ENCODE results near the gene GPR161. TPM values are rescaled to one million over a fixed set of nuclear protein-coding genes. Genes with fewer than 3 reads are reported as not detected.

The GPR161 gene
- total RNA-seq, 1 experiment from 2014 or later, result 6.0 TPM

DNA sequence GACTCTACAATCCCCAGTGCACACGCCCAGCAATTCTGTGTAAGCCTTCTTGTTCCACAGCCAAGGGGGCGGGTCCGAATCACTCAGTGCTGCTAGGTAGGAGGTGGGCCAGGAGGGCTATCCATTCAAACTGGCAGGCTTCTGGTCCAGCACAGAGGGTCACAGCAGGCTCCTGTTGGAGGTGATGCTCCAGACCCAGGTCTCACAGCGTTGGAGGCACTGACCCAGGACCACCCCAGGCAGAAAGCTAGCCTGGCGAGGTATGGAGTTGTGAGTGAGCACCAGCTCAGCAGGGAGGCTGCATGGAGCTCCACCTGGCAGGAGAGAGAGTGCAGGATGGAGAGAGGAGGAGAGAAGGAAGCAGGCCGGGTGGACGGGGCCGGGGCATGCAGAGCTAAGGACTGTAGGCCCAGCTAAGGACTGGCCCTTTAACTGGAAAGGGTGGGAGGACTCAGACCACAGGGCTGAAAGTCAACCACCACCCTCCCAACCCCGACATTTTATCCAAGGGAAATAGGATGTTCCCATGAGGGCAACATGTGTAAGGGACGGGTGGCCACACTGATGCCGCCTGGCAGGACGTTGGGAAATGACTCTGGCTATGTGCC lies 38.7 kb downstream of the GPR161 start:
- Histone ChIP-seq H3K27me3 (ENCODE audit: insufficient read depth, low read depth) (no peaks in the 10 kb centered on the region), H3K9me2 (ENCODE audit: insufficient read depth) (no peaks in the 10 kb centered on the region), H2AFZ (no peak overlapping the region), H3K4me1 (replicated peaks; ENCODE audit: insufficient read depth) (0 out of 2 replicates have a peak, but pooled peaks cover 5% of the 10 kb centered on the region), H3K79me2 (ENCODE audit: low read depth) (no peaks in the 10 kb centered on the region), H3F3A (ENCODE audit: insufficient read depth, low read depth) (0 out of 2 replicates have a peak, but pooled peaks cover 7% of the 10 kb centered on the region), H4K20me1 (ENCODE audit: insufficient read depth) (no peaks in the 10 kb centered on the region), H3K36me3 (ENCODE audit: low read depth) (no peaks in the 10 kb centered on the region), H3K27ac (no peak overlapping the region), H3K9me3 (ENCODE audit: insufficient read depth, low read depth) (no peaks in the 10 kb centered on the region), H3K4me2 (0 out of 2 replicates have a peak overlapping the region, but pooled peaks have one; percentile 14), H3K4me3 (no peak overlapping the region)
- CTCF ChIA-PET, result interaction anchor here (0.6 kb wide), 1 partner anchor 296 kb away, joined by 3 read pairs; no protein-coding TSS in a partner anchor
- DNase-seq, result no peak
- BruUV-seq (replicated peaks), result no TSS peak
- intact Hi-C loops (cut with micrococcal nuclease; ENCODE audit: unreplicated experiment), result no loop called here
- POLR2A ChIA-PET (ENCODE audit: unreplicated experiment), result no interaction called here
- no peak for TF ChIP-seq EZH2 (IDR thresholded peaks at IDR 0.05; ENCODE audit: low read depth)
- no peak for TF ChIP-seq CTCF (conservative IDR thresholded peaks at IDR 0.05)

DNA sequence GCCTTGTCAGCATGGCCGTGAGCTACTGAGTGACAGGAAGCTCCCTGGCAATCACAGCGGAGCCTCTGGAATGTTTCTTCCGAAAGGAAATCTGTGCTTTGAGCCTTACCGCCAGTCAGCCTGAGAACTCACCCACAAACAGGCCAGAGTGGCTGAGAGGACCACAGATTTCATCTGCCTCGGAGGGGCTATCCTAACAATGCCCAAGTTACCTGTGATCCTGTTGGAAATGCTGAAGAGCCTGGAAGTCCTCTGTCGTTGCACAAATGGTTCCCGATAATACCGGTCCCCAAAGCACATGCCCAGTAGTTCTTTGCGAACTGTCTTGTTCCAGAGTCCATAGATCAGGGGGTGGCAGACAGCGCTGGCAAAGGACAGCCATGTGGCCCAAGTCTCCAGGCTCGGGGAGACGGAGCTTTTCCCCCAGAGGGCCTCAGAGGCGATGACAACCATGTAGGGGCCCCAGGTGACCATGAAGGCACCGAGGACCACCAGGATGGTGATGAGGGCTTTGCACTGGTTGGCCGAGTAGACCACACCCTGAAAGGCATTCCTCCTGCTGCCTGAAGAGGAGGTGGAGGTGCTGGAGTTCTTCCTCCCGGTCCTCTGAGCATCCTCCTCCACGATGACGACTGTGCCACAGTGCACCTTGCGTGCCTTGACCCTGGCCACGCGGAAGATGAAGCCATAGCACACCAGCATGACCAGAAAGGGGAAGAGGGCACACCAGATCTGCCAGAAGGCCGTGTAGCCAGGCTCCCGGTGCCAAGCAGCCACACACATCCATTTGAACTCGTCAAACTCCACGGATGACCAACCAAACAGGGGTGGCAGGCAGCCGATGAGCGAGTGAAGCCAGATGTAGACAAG lies 40.2 kb downstream of the GPR161 start:
- Histone ChIP-seq H3K79me2 (ENCODE audit: low read depth) (no peaks in the 10 kb centered on the region), H3K9me2 (ENCODE audit: insufficient read depth) (no peaks in the 10 kb centered on the region), H3F3A (ENCODE audit: insufficient read depth, low read depth) (0 out of 2 replicates have a peak, but pooled peaks cover 7% of the 10 kb centered on the region), H3K27me3 (ENCODE audit: insufficient read depth, low read depth) (no peaks in the 10 kb centered on the region), H3K27ac (no peak overlapping the region), H3K36me3 (ENCODE audit: low read depth) (no peaks in the 10 kb centered on the region), H3K4me3 (no peak overlapping the region), H2AFZ (no peak overlapping the region), H3K4me2 (no peak overlapping the region), H3K9me3 (ENCODE audit: insufficient read depth, low read depth) (no peaks in the 10 kb centered on the region), H4K20me1 (ENCODE audit: insufficient read depth) (no peaks in the 10 kb centered on the region), H3K4me1 (replicated peaks; ENCODE audit: insufficient read depth) (0 out of 2 replicates have a peak, but pooled peaks cover 5% of the 10 kb centered on the region)
- BruUV-seq (replicated peaks), result no TSS peak
- ChIA-PET CTCF (no interaction called here), POLR2A (ENCODE audit: unreplicated experiment) (no interaction called here)
- intact Hi-C loops (cut with micrococcal nuclease; ENCODE audit: unreplicated experiment), result no loop called here
- DNase-seq, result no peak
- no peak for TF ChIP-seq CTCF (conservative IDR thresholded peaks at IDR 0.05)
- no peak for TF ChIP-seq EZH2 (IDR thresholded peaks at IDR 0.05; ENCODE audit: low read depth)

- Histone ChIP-seq H3K79me2 (ENCODE audit: low read depth) (no peaks in the 10 kb centered on the region), H4K20me1 (ENCODE audit: insufficient read depth) (no peaks in the 10 kb centered on the region), H3K4me1 (replicated peaks; ENCODE audit: insufficient read depth) (0 out of 2 replicates have a peak, but pooled peaks cover 5% of the 10 kb centered on the region), H3K4me3 (no peak overlapping the region), H3K9me3 (ENCODE audit: insufficient read depth, low read depth) (no peaks in the 10 kb centered on the region), H3K9me2 (ENCODE audit: insufficient read depth) (no peaks in the 10 kb centered on the region), H3K4me2 (no peak overlapping the region), H3K27me3 (ENCODE audit: insufficient read depth, low read depth) (no peaks in the 10 kb centered on the region), H2AFZ (no peak overlapping the region), H3K27ac (no peak overlapping the region), H3F3A (ENCODE audit: insufficient read depth, low read depth) (0 out of 2 replicates have a peak, but pooled peaks cover 7% of the 10 kb centered on the region), H3K36me3 (ENCODE audit: low read depth) (no peaks in the 10 kb centered on the region)
- CTCF ChIA-PET, result no interaction called here
- TF ChIP-seq EZH2 (IDR thresholded peaks at IDR 0.05; ENCODE audit: low read depth) (no peak), CTCF (conservative IDR thresholded peaks at IDR 0.05) (no peak)
- intact Hi-C loops (cut with micrococcal nuclease; ENCODE audit: unreplicated experiment), result no loop called here
- POLR2A ChIA-PET (ENCODE audit: unreplicated experiment), result no interaction called here
- no peak for DNase-seq
- no TSS peak for BruUV-seq (replicated peaks)
Observed at GRCh38 chr1:168095476-168095875, 41.3 kb downstream of the GPR161 start.

All from PC-9 (cell line).